Gastrocnemius medialis (tissue), 4 donors: ENCODE results near the gene ANKRD17.

Experiments
- CTCF ChIP-seq, 5 experiments: fragments of 450-650 bp in 3 of 5; fragments of 200-600 bp in 2 of 5; sonication (generic) in 2 of 5; IDR thresholded peaks in 4 of 5; conservative IDR thresholded peaks in 1 of 5; 1 replicate in 4 of 5; 2 replicates in 1 of 5; pipeline ENCODE4 v1.5.1; 2016 to 2019; ENCODE audit warnings: antibody characterized with exemption in 5 of 5, mild to moderate bottlenecking in 3 of 5, moderate library complexity in 3 of 5
- POLR2A ChIP-seq, 2 donors: fragments of 450-650 bp; IDR thresholded peaks; one replicate each; pipeline ENCODE4 v1.6.1; 2017; ENCODE audit warnings: antibody characterized with exemption in 2 of 2, mild to moderate bottlenecking in 2 of 2, moderate library complexity in 2 of 2

DNA sequence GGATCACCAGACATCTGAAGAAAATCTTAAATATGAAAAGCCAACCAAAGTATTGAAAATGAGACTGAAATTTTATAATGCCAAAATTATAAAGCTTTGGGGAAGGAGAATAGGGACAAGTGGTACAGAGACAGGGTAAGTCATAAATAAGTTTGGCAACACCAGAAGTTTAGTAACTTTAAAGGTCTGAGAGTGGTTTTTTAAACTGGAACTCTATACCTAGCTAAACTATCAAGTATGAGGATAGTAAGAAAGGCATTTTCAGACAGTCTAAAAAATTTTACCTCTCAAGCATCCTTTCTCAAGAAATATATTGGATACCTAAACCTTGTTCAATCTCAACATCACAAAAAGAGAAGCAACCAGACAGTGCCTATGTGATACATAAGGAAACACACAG is 92.4 kb downstream of the ANKRD17 start:
- no peak for TF ChIP-seq CTCF (IDR thresholded peaks at IDR 0.05 in 4 of 5, conservative IDR thresholded peaks at IDR 0.05 in 1 of 5)
- no peak for TF ChIP-seq POLR2A (IDR thresholded peaks at IDR 0.05)
